Posterior cingulate gyrus (tissue), 11 donors: ENCODE data around the gene MSMO1.
"Not testable (repeated sequence)": the region's sequence is repeated elsewhere in the genome, so short reads cannot be mapped to it uniquely, and the experiment has no call there.

Experiments
- DNase-seq, 10 donors: peaks; one replicate each; pipeline versions ENCODE4 v3.0.0 to v3.0.0-alpha.2; 2020 to 2021; ENCODE audit warnings: mixed read lengths in 3 of 10
- intact Hi-C: fragments of 100-400 bp; cut with DNase I; formaldehyde crosslinking; loops from one replicate; pipeline ENCODE4 v1.15.1; 2023

Gene MSMO1

GRCh38 chr4:165324236-165324917, 3.1 kb upstream of the MSMO1 start:
- intact Hi-C loops: no loop called here

GRCh38 chr4:165324918-165325304, 2.6 kb upstream of the MSMO1 start:
- no peak for DNase-seq
- intact Hi-C loops: loop anchor here (5.0 kb wide), 1 partner anchor 213 kb away; the partner anchor contains the start of gene TMEM192

More at GRCh38 chr4:165324236-165324917, 3.1 kb upstream of the MSMO1 start:
- DNase-seq: no peak

- DNase-seq: no peak
Observed at GRCh38 chr4:165325732-165326512, 1.5 kb upstream of the MSMO1 start.

GRCh38 chr4:165326831-165327210, 648 bp upstream of the MSMO1 start:
- intact Hi-C loops: loop anchor here (2.0 to 5.0 kb wide), 2 partner anchors 118 to 215 kb away; partner anchors contain the start of gene TMEM192
- DNase-seq: peak in 2 of 10 donors; percentile 65 to 81

More at GRCh38 chr4:165325732-165326512, 1.5 kb upstream of the MSMO1 start:
- intact Hi-C loops: loop anchor here (2.0 to 5.0 kb wide), 2 partner anchors 117 to 214 kb away; partner anchors contain the start of gene TMEM192

- intact Hi-C loops: loop anchor here (5.0 kb wide), 1 partner anchor 216 kb away; the partner anchor contains the start of gene TMEM192
- DNase-seq: no peak
Observed at GRCh38 chr4:165328101-165328425, 594 bp downstream of the MSMO1 start.

- no peak for DNase-seq
- intact Hi-C loops: loop anchor here (5.0 kb wide), 1 partner anchor 216 kb away; the partner anchor contains the start of gene TMEM192
Observed at GRCh38 chr4:165328708-165329107, 1.2 kb downstream of the MSMO1 start.

GRCh38 chr4:165330071-165330470, 2.6 kb downstream of the MSMO1 start:
- no peak for DNase-seq
- intact Hi-C loops: no loop called here

- DNase-seq: no peak
- intact Hi-C loops: no loop called here
Observed at GRCh38 chr4:165330666-165331065, 3.2 kb downstream of the MSMO1 start.

- DNase-seq: no peak
- intact Hi-C loops: no loop called here
Observed at GRCh38 chr4:165331359-165331758, 3.9 kb downstream of the MSMO1 start.

GRCh38 chr4:165331823-165332222, 4.4 kb downstream of the MSMO1 start:
- DNase-seq: no peak
- intact Hi-C loops: no loop called here

- intact Hi-C loops: no loop called here
- no peak for DNase-seq
Observed at GRCh38 chr4:165332502-165332901, 5.0 kb downstream of the MSMO1 start.

GRCh38 chr4:165335163-165335703, 7.8 kb downstream of the MSMO1 start:
- no peak for DNase-seq
- intact Hi-C loops: no loop called here

- intact Hi-C loops: no loop called here
- no peak for DNase-seq
Observed at GRCh38 chr4:165336743-165337142, 9.3 kb downstream of the MSMO1 start.

- intact Hi-C loops, DNase-seq: not testable (repeated sequence)
Observed at GRCh38 chr4:165342340-165342739, 14.9 kb downstream of the MSMO1 start.

- intact Hi-C loops: no loop called here
- peak in 1 of 10 donors; percentile 40 for DNase-seq
Observed at GRCh38 chr4:165343353-165344191, 16.1 kb downstream of the MSMO1 start.

GRCh38 chr4:165345666-165346417, 18.4 kb downstream of the MSMO1 start:
- intact Hi-C loops: loop anchor here (5.0 kb wide), 1 partner anchor 214 kb away; no protein-coding TSS in a partner anchor
- DNase-seq: no peak

- intact Hi-C loops: loop anchor here (5.0 kb wide), 1 partner anchor 216 kb away; no protein-coding TSS in a partner anchor
- DNase-seq: no peak
Observed at GRCh38 chr4:165347647-165348569, 20.4 kb downstream of the MSMO1 start.

GRCh38 chr4:165351359-165352130, 24.1 kb downstream of the MSMO1 start:
- intact Hi-C loops: no loop called here
- DNase-seq: no peak
